Measurements from ENCODE around the gene CALML6. TPM values are rescaled to one million over a fixed set of nuclear protein-coding genes. Genes with fewer than 3 reads are reported as not detected.

CALML6 gene
- total and polyA plus RNA-seq, 2 of the 8 experiments (the other 6 are each of a cell fraction or from before 2014, with no cell fraction given) = 0.54 to 1.3 TPM

- TF ChIP-seq KDM4A (IDR thresholded peaks at IDR 0.05; ENCODE audit: low read depth, low read length, severe bottlenecking) (no peak), HDAC2 (IDR thresholded peaks at IDR 0.05; ENCODE audit: borderline replicate concordance in 1 of 2, low read depth in 2 of 2, low read length in 2 of 2) (peak in 1 of 2 experiments; percentile 83; a peak in 2 of 4 replicates), CREB1 (IDR thresholded peaks at IDR 0.05) (peak; percentile 60), MAX (IDR thresholded peaks at IDR 0.05) (peak; percentile 46; the same call in 1 of the 2 replicates), SIN3A (conservative IDR thresholded peaks at IDR 0.05 in 1 of 2, IDR thresholded peaks at IDR 0.05 in 1 of 2; ENCODE audit: low read depth in 1 of 2, low read length in 2 of 2) (peak in 1 of 2 experiments; percentile 81; a peak in 2 of 4 replicates), TEAD4 (IDR thresholded peaks at IDR 0.05; ENCODE audit: low read depth, low read length) (no peak), RBBP5 (IDR thresholded peaks at IDR 0.05; ENCODE audit: borderline replicate concordance, low read depth, low read length) (no peak)
Observed at GRCh38 chr1:1906185-1907097, 8.6 kb upstream of the CALML6 start (continued).
